ENCODE results near the gene SLAMF7. TPM values are rescaled to one million over a fixed set of nuclear protein-coding genes. Genes with fewer than 3 reads are reported as not detected.
"Not testable (repeated sequence)": the region's sequence is repeated elsewhere in the genome, so short reads cannot be mapped to it uniquely, and the experiment has no call there.

The SLAMF7 gene, protein sequence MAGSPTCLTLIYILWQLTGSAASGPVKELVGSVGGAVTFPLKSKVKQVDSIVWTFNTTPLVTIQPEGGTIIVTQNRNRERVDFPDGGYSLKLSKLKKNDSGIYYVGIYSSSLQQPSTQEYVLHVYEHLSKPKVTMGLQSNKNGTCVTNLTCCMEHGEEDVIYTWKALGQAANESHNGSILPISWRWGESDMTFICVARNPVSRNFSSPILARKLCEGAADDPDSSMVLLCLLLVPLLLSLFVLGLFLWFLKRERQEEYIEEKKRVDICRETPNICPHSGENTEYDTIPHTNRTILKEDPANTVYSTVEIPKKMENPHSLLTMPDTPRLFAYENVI
- under 0.01 TPM in 1 of 2 replicates, not detected in the other for total RNA-seq

DNA sequence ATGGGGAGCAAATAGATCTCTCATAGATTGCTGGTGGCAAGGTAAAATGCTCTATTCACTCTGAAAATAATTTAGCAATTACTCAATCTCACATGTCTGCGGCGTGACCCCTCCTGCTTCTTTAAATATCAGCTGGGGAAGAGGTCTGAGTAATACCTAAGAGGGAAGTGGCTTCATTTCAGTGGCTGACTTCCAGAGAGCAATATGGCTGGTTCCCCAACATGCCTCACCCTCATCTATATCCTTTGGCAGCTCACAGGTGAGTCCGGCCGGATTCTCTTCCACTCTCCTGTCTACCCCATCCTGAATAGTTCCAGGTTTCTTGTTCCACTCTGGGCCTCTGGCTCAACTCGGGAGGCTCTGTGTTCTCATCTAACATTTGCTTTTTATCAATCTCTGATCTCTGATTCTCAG lies at the start of gene SLAMF7:
Gene SLAMF7 (plus strand): TSS at position 150 of the 414 bp plus-strand sequence. CDS start 55 bp downstream, at position 205.
- Histone ChIP-seq H3K27ac (ENCODE audit: low read depth, low read length) (no peak within 1 kb of the TSS), H3K4me3 (ENCODE audit: insufficient read depth, low read length) (no peak within 1 kb of the TSS), H4K20me1 (ENCODE audit: insufficient read depth, low read length) (no peaks in the 10 kb centered on the region), H3K4me1 (ENCODE audit: insufficient read depth, low read length) (no peaks in the 10 kb centered on the region), H3K4me2 (ENCODE audit: insufficient read depth, low read length) (no peak within 1 kb of the TSS), H3K9me3 (ENCODE audit: low read depth, low read length) (no peaks in the 10 kb centered on the region), H3K79me2 (ENCODE audit: insufficient read depth, low read length) (no peaks in the 10 kb centered on the region), H3K36me3 (ENCODE audit: insufficient read depth, low read length) (no peaks in the 10 kb centered on the region), H3K27me3 (ENCODE audit: insufficient read depth, low read length) (no peaks in the 10 kb centered on the region), H2AFZ (ENCODE audit: low read length) (no peak within 1 kb of the TSS)
- no peak for DNase-seq (ENCODE audit: insufficient read length, low spot score, missing footprints)
- TF ChIP-seq, protein P1, sequence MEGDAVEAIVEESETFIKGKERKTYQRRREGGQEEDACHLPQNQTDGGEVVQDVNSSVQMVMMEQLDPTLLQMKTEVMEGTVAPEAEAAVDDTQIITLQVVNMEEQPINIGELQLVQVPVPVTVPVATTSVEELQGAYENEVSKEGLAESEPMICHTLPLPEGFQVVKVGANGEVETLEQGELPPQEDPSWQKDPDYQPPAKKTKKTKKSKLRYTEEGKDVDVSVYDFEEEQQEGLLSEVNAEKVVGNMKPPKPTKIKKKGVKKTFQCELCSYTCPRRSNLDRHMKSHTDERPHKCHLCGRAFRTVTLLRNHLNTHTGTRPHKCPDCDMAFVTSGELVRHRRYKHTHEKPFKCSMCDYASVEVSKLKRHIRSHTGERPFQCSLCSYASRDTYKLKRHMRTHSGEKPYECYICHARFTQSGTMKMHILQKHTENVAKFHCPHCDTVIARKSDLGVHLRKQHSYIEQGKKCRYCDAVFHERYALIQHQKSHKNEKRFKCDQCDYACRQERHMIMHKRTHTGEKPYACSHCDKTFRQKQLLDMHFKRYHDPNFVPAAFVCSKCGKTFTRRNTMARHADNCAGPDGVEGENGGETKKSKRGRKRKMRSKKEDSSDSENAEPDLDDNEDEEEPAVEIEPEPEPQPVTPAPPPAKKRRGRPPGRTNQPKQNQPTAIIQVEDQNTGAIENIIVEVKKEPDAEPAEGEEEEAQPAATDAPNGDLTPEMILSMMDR (IDR thresholded peaks at IDR 0.05; ENCODE audit: extremely low read depth, low read depth, low read length): no peak

DNA sequence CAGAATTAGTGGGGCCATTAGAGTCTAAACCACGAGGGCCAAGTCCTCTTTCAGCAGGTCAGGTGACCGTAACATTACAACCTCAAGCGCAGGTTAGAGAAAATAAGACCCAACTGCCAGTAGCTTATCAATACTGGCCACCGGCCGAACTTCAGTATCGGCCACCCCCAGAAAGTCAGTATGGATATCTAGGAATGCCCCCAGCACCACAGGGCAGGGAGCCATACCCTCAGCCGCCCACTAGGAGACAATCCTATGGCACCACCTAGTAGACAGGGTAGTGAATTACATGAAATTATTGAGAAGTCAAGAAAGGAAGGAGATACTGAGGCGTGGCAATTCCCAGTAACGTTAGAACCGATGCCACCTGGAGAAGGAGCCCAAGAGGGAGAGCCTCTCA lies 46.7 kb upstream of the SLAMF7 start:
- H3K4me2 ChIP-seq (ENCODE audit: insufficient read depth, low read length); H3K27ac ChIP-seq (ENCODE audit: low read depth, low read length): not testable (repeated sequence)

DNA sequence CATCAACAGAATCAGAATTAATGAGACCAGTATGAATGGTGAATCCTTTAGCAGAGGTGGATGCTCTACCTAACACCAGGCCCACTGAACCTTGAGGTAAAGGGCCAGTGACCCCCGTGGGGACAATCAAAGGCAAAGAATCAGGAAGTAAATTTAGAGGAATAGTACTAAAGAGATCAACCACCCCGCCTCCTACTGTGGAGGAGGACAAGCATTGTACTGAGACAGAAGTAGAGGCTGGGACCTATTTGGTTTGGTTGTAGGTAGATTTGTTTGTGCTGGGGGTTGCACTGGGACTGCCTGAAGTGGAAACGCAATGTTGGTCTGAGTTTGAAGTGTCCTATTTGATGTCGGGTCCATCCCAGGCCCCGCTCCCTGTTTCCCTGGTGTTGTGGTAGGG lies 36.9 kb upstream of the SLAMF7 start:
- no peak for DNase-seq (ENCODE audit: insufficient read length, low spot score, missing footprints)
- TF ChIP-seq, protein P1 (IDR thresholded peaks at IDR 0.05; ENCODE audit: extremely low read depth, low read depth, low read length): no peak
- Histone ChIP-seq H3K36me3 (ENCODE audit: insufficient read depth, low read length) (no peaks in the 10 kb centered on the region), H3K4me1 (ENCODE audit: insufficient read depth, low read length) (no peaks in the 10 kb centered on the region), H3K4me3 (ENCODE audit: insufficient read depth, low read length) (no peak overlapping the region), H3K79me2 (ENCODE audit: insufficient read depth, low read length) (no peaks in the 10 kb centered on the region), H3K27me3 (ENCODE audit: insufficient read depth, low read length) (no peaks in the 10 kb centered on the region), H3K4me2 (ENCODE audit: insufficient read depth, low read length) (no peak overlapping the region), H4K20me1 (ENCODE audit: insufficient read depth, low read length) (no peaks in the 10 kb centered on the region), H3K27ac (ENCODE audit: low read depth, low read length) (no peak overlapping the region), H3K9me3 (ENCODE audit: low read depth, low read length) (no peaks in the 10 kb centered on the region), H2AFZ (ENCODE audit: low read length) (no peak overlapping the region)

More for the DNA sequence above, 46.7 kb upstream of the SLAMF7 start:
- DNase-seq (ENCODE audit: insufficient read length, low spot score, missing footprints); H4K20me1 ChIP-seq (ENCODE audit: insufficient read depth, low read length); H3K4me1 ChIP-seq (ENCODE audit: insufficient read depth, low read length); H3K9me3 ChIP-seq (ENCODE audit: low read depth, low read length); H3K79me2 ChIP-seq (ENCODE audit: insufficient read depth, low read length); H2AFZ ChIP-seq (ENCODE audit: low read length); H3K27me3 ChIP-seq (ENCODE audit: insufficient read depth, low read length); H3K4me3 ChIP-seq (ENCODE audit: insufficient read depth, low read length); H3K36me3 ChIP-seq (ENCODE audit: insufficient read depth, low read length): not testable (repeated sequence)

DNA sequence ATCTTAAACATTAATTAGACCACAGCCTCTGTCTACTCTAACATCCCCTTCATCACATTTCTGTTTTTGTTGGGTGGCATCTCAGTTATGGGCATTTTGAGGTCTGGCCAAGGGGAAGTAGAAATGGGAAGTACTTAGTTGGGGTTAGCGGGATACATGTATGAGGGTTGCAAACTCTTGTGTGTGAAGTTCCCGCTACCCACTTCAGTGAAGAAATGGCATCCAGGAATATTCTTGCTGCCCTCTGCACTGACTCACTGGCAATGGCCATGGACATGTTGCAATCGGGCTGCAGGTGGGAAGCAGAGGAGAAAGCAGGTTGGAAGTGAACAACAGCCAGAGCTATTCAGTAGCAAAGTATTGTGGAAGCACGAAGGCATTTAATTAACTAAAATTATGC lies 34.8 kb upstream of the SLAMF7 start:
- no peaks in the 10 kb centered on the region for H3K36me3 ChIP-seq (ENCODE audit: insufficient read depth, low read length)
- DNase-seq (ENCODE audit: insufficient read length, low spot score, missing footprints): no peak
- TF ChIP-seq, protein P1 (IDR thresholded peaks at IDR 0.05; ENCODE audit: extremely low read depth, low read depth, low read length): no peak
- no peak overlapping the region for H2AFZ ChIP-seq (ENCODE audit: low read length)
- H3K4me3 ChIP-seq (ENCODE audit: insufficient read depth, low read length): no peak overlapping the region
- H3K4me1 ChIP-seq (ENCODE audit: insufficient read depth, low read length): no peaks in the 10 kb centered on the region
- H3K79me2 ChIP-seq (ENCODE audit: insufficient read depth, low read length): no peaks in the 10 kb centered on the region
- H4K20me1 ChIP-seq (ENCODE audit: insufficient read depth, low read length): no peaks in the 10 kb centered on the region
- no peak overlapping the region for H3K27ac ChIP-seq (ENCODE audit: low read depth, low read length)
- no peaks in the 10 kb centered on the region for H3K27me3 ChIP-seq (ENCODE audit: insufficient read depth, low read length)
- H3K4me2 ChIP-seq (ENCODE audit: insufficient read depth, low read length): no peak overlapping the region
- H3K9me3 ChIP-seq (ENCODE audit: low read depth, low read length): no peaks in the 10 kb centered on the region

DNA sequence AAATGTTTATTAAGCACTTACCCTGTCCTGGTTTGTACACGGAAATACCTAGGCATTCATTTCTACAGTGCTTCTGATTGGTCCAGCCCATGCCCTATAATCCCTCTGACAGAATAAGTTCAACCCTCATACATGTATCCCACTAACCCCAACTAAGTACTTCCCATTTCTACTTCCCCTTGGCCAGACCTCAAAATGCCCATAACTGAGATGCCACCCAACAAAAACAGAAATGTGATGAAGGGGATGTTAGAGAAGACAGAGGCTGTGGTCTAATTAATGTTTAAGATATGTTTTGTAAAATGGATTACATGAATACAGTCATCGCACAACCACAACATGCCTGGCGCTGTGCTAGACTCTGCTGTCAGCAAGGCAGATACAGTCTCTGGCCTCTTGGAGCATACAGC lies 33.8 kb upstream of the SLAMF7 start:
- DNase-seq (ENCODE audit: insufficient read length, low spot score, missing footprints); H4K20me1 ChIP-seq (ENCODE audit: insufficient read depth, low read length): not testable (repeated sequence)

More for the DNA sequence above, 33.8 kb upstream of the SLAMF7 start:
- H3K36me3 ChIP-seq (ENCODE audit: insufficient read depth, low read length); H3K9me3 ChIP-seq (ENCODE audit: low read depth, low read length); H3K4me3 ChIP-seq (ENCODE audit: insufficient read depth, low read length); H3K27ac ChIP-seq (ENCODE audit: low read depth, low read length); H3K4me1 ChIP-seq (ENCODE audit: insufficient read depth, low read length); H3K4me2 ChIP-seq (ENCODE audit: insufficient read depth, low read length); H3K79me2 ChIP-seq (ENCODE audit: insufficient read depth, low read length); H3K27me3 ChIP-seq (ENCODE audit: insufficient read depth, low read length); H2AFZ ChIP-seq (ENCODE audit: low read length): not testable (repeated sequence)
